Activated effector memory CD4-positive, alpha-beta T cell treated with anti-CD3 and anti-CD28 coated beads, Interleukin-2, amount 50 U/mL, for 16 hours (primary cell): Measurements from ENCODE around the gene APRT.
"Not testable (repeated sequence)": the region's sequence is repeated elsewhere in the genome, so short reads cannot be mapped to it uniquely, and the experiment has no call there.

Experiments used
- DNase-seq: peaks from one replicate; pipeline ENCODE4 v3.0.0-alpha.2; 2020

Gene APRT

GRCh38 chr16:88806491-88807111 is 5.1 kb downstream of the APRT start:
- no peak for DNase-seq

GRCh38 chr16:88805887-88806393 is 5.8 kb downstream of the APRT start:
- no peak for DNase-seq

- DNase-seq: no peak
Observed at GRCh38 chr16:88805340-88805715, 6.4 kb downstream of the APRT start.

GRCh38 chr16:88804552-88805339 is 7.0 kb downstream of the APRT start:
- peak; percentile 77 for DNase-seq

- DNase-seq: no peak
Observed at GRCh38 chr16:88804173-88804551, 7.6 kb downstream of the APRT start.

GRCh38 chr16:88803264-88803987 is 8.3 kb downstream of the APRT start, which contains the start of gene CDT1:
CDT1 (plus strand) TSS chr16:88803789; CDS start chr16:88803832, 43 bp downstream.
- DNase-seq: peak; percentile 95

- no peak for DNase-seq
Observed at GRCh38 chr16:88800277-88800592, 11.5 kb downstream of the APRT start.

GRCh38 chr16:88799569-88800276 is 12.0 kb downstream of the APRT start:
- no peak for DNase-seq

GRCh38 chr16:88798772-88799455 is 12.8 kb downstream of the APRT start:
- no peak for DNase-seq

- no peak for DNase-seq
Observed at GRCh38 chr16:88798073-88798472, 13.7 kb downstream of the APRT start.

GRCh38 chr16:88796278-88796677 is 15.4 kb downstream of the APRT start:
- DNase-seq: no peak

GRCh38 chr16:88793251-88793954 is 18.3 kb downstream of the APRT start:
- no peak for DNase-seq

- DNase-seq: no peak
Observed at GRCh38 chr16:88792668-88793250, 19.0 kb downstream of the APRT start.

GRCh38 chr16:88792078-88792550 is 19.6 kb downstream of the APRT start:
- no peak for DNase-seq

- DNase-seq: peak; percentile 86
Observed at GRCh38 chr16:88790312-88791211, 21.2 kb downstream of the APRT start.

GRCh38 chr16:88789594-88789993 is 22.1 kb downstream of the APRT start:
- DNase-seq: no peak

GRCh38 chr16:88788749-88789148 is 23.0 kb downstream of the APRT start:
- DNase-seq: not testable (repeated sequence)

GRCh38 chr16:88787579-88788314 is 24.0 kb downstream of the APRT start:
- DNase-seq: no peak
